ENCODE data around the gene DDIT4.

DNA sequence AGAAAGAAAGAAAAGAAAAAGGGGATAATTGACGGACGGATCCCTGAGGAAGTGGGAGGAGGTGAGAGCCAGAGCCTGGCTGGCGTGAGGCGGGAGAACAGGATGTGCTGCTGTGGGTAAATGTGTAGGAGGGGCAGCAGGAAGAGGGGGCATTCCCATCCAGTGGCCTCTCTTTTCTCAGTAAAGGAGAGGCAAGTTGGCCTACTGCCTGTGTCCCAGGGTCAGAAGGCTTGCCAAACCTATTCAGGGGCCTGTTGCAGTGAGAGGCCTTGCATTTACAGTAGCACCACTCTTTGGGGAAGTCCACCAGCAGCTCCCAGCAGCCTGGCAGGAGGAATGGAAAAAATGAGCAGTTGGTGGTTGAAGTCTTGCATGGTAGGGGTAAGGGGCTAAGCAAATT, 31.0 kb upstream of the DDIT4 start:
- no peak for TF ChIP-seq POLR2A (IDR thresholded peaks at IDR 0.05; ENCODE audit: low read depth)
- TF ChIP-seq, protein P1, sequence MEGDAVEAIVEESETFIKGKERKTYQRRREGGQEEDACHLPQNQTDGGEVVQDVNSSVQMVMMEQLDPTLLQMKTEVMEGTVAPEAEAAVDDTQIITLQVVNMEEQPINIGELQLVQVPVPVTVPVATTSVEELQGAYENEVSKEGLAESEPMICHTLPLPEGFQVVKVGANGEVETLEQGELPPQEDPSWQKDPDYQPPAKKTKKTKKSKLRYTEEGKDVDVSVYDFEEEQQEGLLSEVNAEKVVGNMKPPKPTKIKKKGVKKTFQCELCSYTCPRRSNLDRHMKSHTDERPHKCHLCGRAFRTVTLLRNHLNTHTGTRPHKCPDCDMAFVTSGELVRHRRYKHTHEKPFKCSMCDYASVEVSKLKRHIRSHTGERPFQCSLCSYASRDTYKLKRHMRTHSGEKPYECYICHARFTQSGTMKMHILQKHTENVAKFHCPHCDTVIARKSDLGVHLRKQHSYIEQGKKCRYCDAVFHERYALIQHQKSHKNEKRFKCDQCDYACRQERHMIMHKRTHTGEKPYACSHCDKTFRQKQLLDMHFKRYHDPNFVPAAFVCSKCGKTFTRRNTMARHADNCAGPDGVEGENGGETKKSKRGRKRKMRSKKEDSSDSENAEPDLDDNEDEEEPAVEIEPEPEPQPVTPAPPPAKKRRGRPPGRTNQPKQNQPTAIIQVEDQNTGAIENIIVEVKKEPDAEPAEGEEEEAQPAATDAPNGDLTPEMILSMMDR (IDR thresholded peaks at IDR 0.05): no peak
- peak; percentile 64 to 69 for TF ChIP-seq POLR2AphosphoS5 (IDR thresholded peaks at IDR 0.05)
- no peak for TF ChIP-seq EP300 (IDR thresholded peaks at IDR 0.05)
